HepG2 (cell line): ENCODE data around the gene MED25. TPM values are rescaled to one million over a fixed set of nuclear protein-coding genes. Genes with fewer than 3 reads are reported as not detected.

Experiments used
- ATAC-seq: fragments of 200-7000 bp; cut with Tn5 transposase; 3 replicates; pipeline ENCODE4 v1.9.1; 2020; ENCODE audit warnings: mild to moderate bottlenecking, moderate library complexity
- BruUV-seq: library from RNA; stranded (reverse); fragments of 400-500 nt; replicated peaks from 2 replicates; lab custom pipeline; 2021; lab: Mats Ljungman, UMichigan
- CTCF ChIA-PET: fragments of 300-600 bp; formaldehyde crosslinking; extraction: SDS; loops from one replicate; lab custom pipeline; 2021; ENCODE audit warnings: low total read pairs, inconsistent platforms, low intra/inter-chr PET ratio; lab: Yijun Ruan, JAX
- POLR2A ChIA-PET: fragments of 350-600 bp; sonication (Branson Sonifier 250); formaldehyde crosslinking; loops from one replicate; lab custom pipeline; 2020; ENCODE audit warnings: antibody characterized with exemption, inconsistent platforms; lab: Yijun Ruan, JAX
- DNase-seq: peaks from one replicate; pipeline ENCODE4 v3.0.0-alpha.2; 2015; ENCODE audit warnings: low spot score
- FAIRE-seq: peaks from 3 replicates; lab custom pipeline; 2011; peaks lifted over from hg19 to GRCh38; lab: Jason Lieb, UNC
- H2AFZ ChIP-seq: one replicate; pipeline ENCODE4 v1.6.1; 2011; ENCODE audit warnings: low read length, inconsistent platforms
- H3K27ac ChIP-seq: fragments of 300-600 bp; 3 replicates; pipeline ENCODE4 v1.8.0; 2011; ENCODE audit warnings: mixed run types, mild to moderate bottlenecking, mixed read lengths, low read length, inconsistent platforms; ENCODE audit not compliant: insufficient read depth; ENCODE audit errors: extremely low read length
- H3K27me3 ChIP-seq, 2 experiments: fragments of 200-600 bp in 1 of 2; 2 replicates in 1 of 2; 3 replicates in 1 of 2; pipeline versions ENCODE4 v1.6.0 to v1.8.0; 2011; ENCODE audit warnings: low read length in 2 of 2, mild to moderate bottlenecking in 2 of 2, moderate library complexity in 2 of 2, inconsistent platforms in 1 of 2; ENCODE audit not compliant: insufficient read depth in 2 of 2, control insufficient read depth in 1 of 2
- H3K36me3 ChIP-seq, 2 experiments: fragments of 200-600 bp in 1 of 2; replicated peaks in 1 of 2; 2 replicates in 1 of 2; 3 replicates in 1 of 2; pipeline versions ENCODE4 v1.5.1 to v1.8.0; 2011; ENCODE audit warnings: low read length in 2 of 2, inconsistent platforms in 1 of 2; ENCODE audit not compliant: insufficient read depth in 2 of 2, control insufficient read depth in 1 of 2
- H3K4me1 ChIP-seq: 2 replicates; pipeline ENCODE4 v1.5.1; 2012; ENCODE audit warnings: low read length, inconsistent platforms; ENCODE audit not compliant: insufficient read depth
- H3K4me2 ChIP-seq: 2 replicates; pipeline ENCODE4 v1.6.0; 2011; ENCODE audit warnings: low read depth, low read length, inconsistent platforms
- H3K4me3 ChIP-seq, 3 experiments: fragments of 200-600 bp in 1 of 3; sonication (generic), shearing (Covaris generic) in 1 of 3; replicated peaks in 1 of 3; 2 replicates each; pipeline ENCODE4 v1.5.1; 2011 to 2016; ENCODE audit warnings: low read length in 3 of 3, inconsistent platforms in 2 of 3, low read depth in 2 of 3, mild to moderate bottlenecking in 2 of 3, control low read depth in 1 of 3, mixed read lengths in 1 of 3; ENCODE audit not compliant: insufficient read depth in 1 of 3
- H3K79me2 ChIP-seq: one replicate; pipeline ENCODE4 v1.6.1; 2011; ENCODE audit warnings: low read length, inconsistent platforms; ENCODE audit not compliant: insufficient read depth
- H3K9ac ChIP-seq: 2 replicates; pipeline ENCODE4 v1.6.0; 2011; ENCODE audit warnings: mild to moderate bottlenecking, low read depth, low read length, inconsistent platforms; ENCODE audit not compliant: insufficient read depth
- H3K9me3 ChIP-seq: 2 replicates; pipeline ENCODE4 v1.5.1; 2012; ENCODE audit warnings: mild to moderate bottlenecking, low read length
- H4K20me1 ChIP-seq: 2 replicates; pipeline ENCODE4 v1.6.0; 2011; ENCODE audit warnings: inconsistent platforms, mild to moderate bottlenecking, low read length, moderate library complexity; ENCODE audit not compliant: insufficient read depth
- MLLT10 ChIP-seq: sonication (generic); formaldehyde crosslinking; IDR thresholded peaks from 2 replicates; pipeline ENCODE4 v1.4.0; 2020; ENCODE audit warnings: missing genetic modification reagents
- RNF2 ChIP-seq: fragments of 450-650 bp; conservative IDR thresholded peaks from 2 replicates; pipeline ENCODE4 v1.6.1; 2016; ENCODE audit warnings: low read depth
- SIN3B ChIP-seq: fragments of 150-350 bp; IDR thresholded peaks from 2 replicates; pipeline ENCODE4 v1.6.1; 2014; ENCODE audit warnings: low read length
- SSRP1 ChIP-seq: IDR thresholded peaks from 2 replicates; pipeline ENCODE4 v1.6.1; 2016; ENCODE audit warnings: control low read depth
- ZKSCAN5 ChIP-seq: sonication (generic); formaldehyde crosslinking; IDR thresholded peaks from 2 replicates; pipeline ENCODE4 v1.5.1; 2020; ENCODE audit warnings: mild to moderate bottlenecking, missing genetic modification reagents
- ZNF10 ChIP-seq: sonication (generic); formaldehyde crosslinking; IDR thresholded peaks from 2 replicates; pipeline ENCODE4 v1.4.0; 2020; ENCODE audit warnings: mild to moderate bottlenecking, low read depth, missing genetic modification reagents, borderline replicate concordance
- ZNF274 ChIP-seq: sonication (generic); formaldehyde crosslinking; IDR thresholded peaks from 2 replicates; pipeline ENCODE4 v1.5.1; 2020; ENCODE audit warnings: mild to moderate bottlenecking, missing genetic modification reagents
- ZNF431 ChIP-seq: sonication (generic); formaldehyde crosslinking; IDR thresholded peaks from 2 replicates; pipeline ENCODE4 v1.9.0; 2022; ENCODE audit warnings: missing genetic modification reagents, low read depth, mild to moderate bottlenecking, borderline replicate concordance
- ZNF496 ChIP-seq: sonication (generic); formaldehyde crosslinking; IDR thresholded peaks from 2 replicates; pipeline ENCODE4 v1.8.1; 2023; ENCODE audit warnings: mild to moderate bottlenecking, moderate library complexity, missing genetic modification reagents; ENCODE audit not compliant: insufficient replicate concordance
- ZNF879 ChIP-seq: sonication (generic); formaldehyde crosslinking; IDR thresholded peaks from 2 replicates; pipeline ENCODE4 v1.8.1; 2023; ENCODE audit warnings: missing genetic modification reagents
- WGBS: methylation state at CpG from one replicate; pipeline ENCODE4 v1.1.6; 2017; ENCODE audit warnings: low lambda C conversion rate; 5-methylcytosine and 5-hydroxymethylcytosine counted together
- in situ Hi-C: cut with HindIII; loops from 2 replicates; pipeline ENCODE4 v1.10.0; 2017; ENCODE audit warnings: low pct_unique_long_range_greater_than_20kb; ENCODE audit not compliant: extremely low pct_ligation_motif_present
- intact Hi-C: fragments of 100-400 bp; cut with micrococcal nuclease; formaldehyde crosslinking; loops from one replicate; pipeline ENCODE4 v1.10.0; 2022; ENCODE audit not compliant: unreplicated experiment
- polyA plus RNA-seq, 8 experiments: library from polyadenylated mRNA; depleted of rRNA in 3 of 8; stranded (reverse) in 7 of 8; unstranded in 1 of 8; fragments of >200 nt; fragmentation: Illumina TruSeq in 4 of 8; extraction: Trizol in 4 of 8; gene quantifications; 2 replicates each; pipeline versions ENCODE4 v1.2.1 to v1.2.3, GENCODE V29; 2011 to 2016; ENCODE audit warnings: low read depth in 4 of 8, missing spikeins in 1 of 8, mixed read lengths in 1 of 8; ENCODE audit not compliant: insufficient read depth in 1 of 8
- total RNA-seq, 5 experiments: library from RNA; depleted of rRNA; stranded (reverse); fragments of >200 nt; fragmentation: Illumina TruSeq; extraction: Trizol; gene quantifications; 2 replicates each; pipeline ENCODE4 v1.2.3, GENCODE V29; 2016; ENCODE audit warnings: low read depth in 1 of 5
- TF ChIP-seq, protein P1 (sequence below): sonication (generic); formaldehyde crosslinking; IDR thresholded peaks from 2 replicates; pipeline ENCODE4 v1.4.0; 2020; ENCODE audit warnings: missing genetic modification reagents, borderline replicate concordance
- TF ChIP-seq, protein P2 (sequence below): sonication (generic); formaldehyde crosslinking; IDR thresholded peaks from 2 replicates; pipeline ENCODE4 v1.8.0; 2022; ENCODE audit warnings: mild to moderate bottlenecking, missing genetic modification reagents
- TF ChIP-seq, protein P3 (sequence below): sonication (generic); IDR thresholded peaks from 2 replicates; pipeline ENCODE4 v1.6.1; 2016; ENCODE audit warnings: low read depth, borderline replicate concordance

The MED25 gene
- total and polyA plus RNA-seq, 2 of the 13 experiments (the other 11 are each of a cell fraction or from before 2014, with no cell fraction given), result 11.1 to 15.1 TPM

DNA sequence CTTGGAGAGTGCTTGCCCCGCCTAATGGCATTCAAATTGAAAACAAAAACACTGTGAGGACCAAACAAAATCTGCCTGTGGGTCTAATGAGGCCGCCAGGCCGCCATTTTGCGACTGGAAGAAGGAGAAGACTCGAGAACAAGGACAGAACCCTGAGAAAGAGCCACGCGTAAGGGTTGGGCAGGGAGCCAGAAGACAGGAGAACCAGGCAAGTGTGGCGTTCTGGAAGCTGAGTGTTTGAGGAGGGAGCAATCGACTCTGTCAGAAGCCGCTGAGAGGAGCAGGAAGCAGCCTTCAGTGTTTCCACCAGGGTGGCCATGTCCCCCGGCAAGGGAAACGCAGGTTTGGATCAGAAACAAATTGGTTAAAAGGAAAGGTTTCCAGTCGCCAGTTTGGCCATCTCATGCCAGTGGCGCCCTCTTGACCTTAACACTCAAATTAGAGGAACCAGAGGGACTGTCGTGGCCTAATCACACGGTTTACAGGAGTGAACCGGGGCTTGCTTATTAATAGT lies 22.7 kb downstream of the MED25 start:
- H3K9ac ChIP-seq, result no peak overlapping the region
- no peaks in the 10 kb centered on the region for H3K27me3 ChIP-seq
- H3K36me3 ChIP-seq, result peaks cover 8 to 28% of the 10 kb centered on the region in 2 experiments; a peak in 4 of 5 replicates
- BruUV-seq, result no TSS peak
- POLR2A ChIA-PET, result no interaction called here
- no peaks in the 10 kb centered on the region for H3K79me2 ChIP-seq
- H2AFZ ChIP-seq, result no peak overlapping the region
- intact Hi-C loops, result no loop called here
- H3K4me2 ChIP-seq, result no peak overlapping the region
- TF ChIP-seq ZNF431 (CRISPR knock-in tag), result no peak
- TF ChIP-seq, all 625 proteins: peak for 0
- DNase-seq (no peak), ATAC-seq (no peak), FAIRE-seq (no peak)
- Histone ChIP-seq H3K9me3 (no peaks in the 10 kb centered on the region), H3K4me3 (no peak overlapping the region), H4K20me1 (no peaks in the 10 kb centered on the region), H3K27ac (no peak overlapping the region), H3K4me1 (peaks cover 12% of the 10 kb centered on the region)
- 95% methylated on average over 17 of the region's 17 CpGs for WGBS
- CTCF ChIA-PET, result no interaction called here
- in situ Hi-C loops, result no loop called here

DNA sequence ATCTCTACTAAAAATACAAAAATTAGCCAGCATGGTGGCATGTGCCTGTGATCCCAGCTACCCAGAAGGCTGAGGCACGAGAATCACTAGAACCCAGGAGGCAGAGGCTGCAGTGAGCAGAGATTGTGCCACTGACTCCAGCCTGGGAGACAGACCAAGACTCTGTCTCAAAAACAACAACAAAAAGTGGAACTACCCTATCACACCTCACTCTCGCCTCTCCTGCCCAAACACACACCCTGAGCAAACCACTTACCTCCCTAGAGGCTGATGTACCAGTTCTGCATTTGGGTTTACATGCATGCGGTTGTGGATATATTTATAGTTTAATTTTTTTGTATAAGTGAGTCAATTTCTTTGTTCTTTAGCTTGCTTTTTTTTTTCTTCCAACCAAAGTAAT lies 25.2 kb downstream of the MED25 start:
- H3K27me3 ChIP-seq, result no peaks in the 10 kb centered on the region
- no peak overlapping the region for H3K9ac ChIP-seq
- in situ Hi-C loops, result no loop called here
- ATAC-seq (no peak), FAIRE-seq (no peak), DNase-seq (no peak)
- H3K79me2 ChIP-seq, result no peaks in the 10 kb centered on the region
- ChIA-PET POLR2A (interaction anchor here (0.6 kb wide), 1 partner anchor 10 kb away, joined by 3 read pairs; no protein-coding TSS in a partner anchor), CTCF (no interaction called here)
- 95% methylated on average over 3 of the region's 3 CpGs for WGBS
- intact Hi-C loops, result no loop called here
- no peaks in the 10 kb centered on the region for H4K20me1 ChIP-seq
- no peak overlapping the region for H2AFZ ChIP-seq
- no peak overlapping the region for H3K4me3 ChIP-seq
- H3K27ac ChIP-seq, result no peak overlapping the region
- H3K4me1 ChIP-seq, result peaks cover 12% of the 10 kb centered on the region
- H3K9me3 ChIP-seq, result no peaks in the 10 kb centered on the region
- BruUV-seq, result no TSS peak
- H3K4me2 ChIP-seq, result no peak overlapping the region
- H3K36me3 ChIP-seq, result peaks cover 4 to 15% of the 10 kb centered on the region in 2 experiments; a peak in 3 of 5 replicates
- TF ChIP-seq, protein P1, sequence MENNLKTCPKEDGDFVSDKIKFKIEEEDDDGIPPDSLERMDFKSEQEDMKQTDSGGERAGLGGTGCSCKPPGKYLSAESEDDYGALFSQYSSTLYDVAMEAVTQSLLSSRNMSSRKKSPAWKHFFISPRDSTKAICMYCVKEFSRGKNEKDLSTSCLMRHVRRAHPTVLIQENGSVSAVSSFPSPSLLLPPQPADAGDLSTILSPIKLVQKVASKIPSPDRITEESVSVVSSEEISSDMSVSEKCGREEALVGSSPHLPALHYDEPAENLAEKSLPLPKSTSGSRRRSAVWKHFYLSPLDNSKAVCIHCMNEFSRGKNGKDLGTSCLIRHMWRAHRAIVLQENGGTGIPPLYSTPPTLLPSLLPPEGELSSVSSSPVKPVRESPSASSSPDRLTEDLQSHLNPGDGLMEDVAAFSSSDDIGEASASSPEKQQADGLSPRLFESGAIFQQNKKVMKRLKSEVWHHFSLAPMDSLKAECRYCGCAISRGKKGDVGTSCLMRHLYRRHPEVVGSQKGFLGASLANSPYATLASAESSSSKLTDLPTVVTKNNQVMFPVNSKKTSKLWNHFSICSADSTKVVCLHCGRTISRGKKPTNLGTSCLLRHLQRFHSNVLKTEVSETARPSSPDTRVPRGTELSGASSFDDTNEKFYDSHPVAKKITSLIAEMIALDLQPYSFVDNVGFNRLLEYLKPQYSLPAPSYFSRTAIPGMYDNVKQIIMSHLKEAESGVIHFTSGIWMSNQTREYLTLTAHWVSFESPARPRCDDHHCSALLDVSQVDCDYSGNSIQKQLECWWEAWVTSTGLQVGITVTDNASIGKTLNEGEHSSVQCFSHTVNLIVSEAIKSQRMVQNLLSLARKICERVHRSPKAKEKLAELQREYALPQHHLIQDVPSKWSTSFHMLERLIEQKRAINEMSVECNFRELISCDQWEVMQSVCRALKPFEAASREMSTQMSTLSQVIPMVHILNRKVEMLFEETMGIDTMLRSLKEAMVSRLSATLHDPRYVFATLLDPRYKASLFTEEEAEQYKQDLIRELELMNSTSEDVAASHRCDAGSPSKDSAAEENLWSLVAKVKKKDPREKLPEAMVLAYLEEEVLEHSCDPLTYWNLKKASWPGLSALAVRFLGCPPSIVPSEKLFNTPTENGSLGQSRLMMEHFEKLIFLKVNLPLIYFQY (CRISPR knock-in tag), result no peak
- TF ChIP-seq ZNF10 (CRISPR knock-in tag), result no peak
- TF ChIP-seq ZNF879, result no peak
- TF ChIP-seq MLLT10 (CRISPR knock-in tag), result no peak
- TF ChIP-seq, protein P2, sequence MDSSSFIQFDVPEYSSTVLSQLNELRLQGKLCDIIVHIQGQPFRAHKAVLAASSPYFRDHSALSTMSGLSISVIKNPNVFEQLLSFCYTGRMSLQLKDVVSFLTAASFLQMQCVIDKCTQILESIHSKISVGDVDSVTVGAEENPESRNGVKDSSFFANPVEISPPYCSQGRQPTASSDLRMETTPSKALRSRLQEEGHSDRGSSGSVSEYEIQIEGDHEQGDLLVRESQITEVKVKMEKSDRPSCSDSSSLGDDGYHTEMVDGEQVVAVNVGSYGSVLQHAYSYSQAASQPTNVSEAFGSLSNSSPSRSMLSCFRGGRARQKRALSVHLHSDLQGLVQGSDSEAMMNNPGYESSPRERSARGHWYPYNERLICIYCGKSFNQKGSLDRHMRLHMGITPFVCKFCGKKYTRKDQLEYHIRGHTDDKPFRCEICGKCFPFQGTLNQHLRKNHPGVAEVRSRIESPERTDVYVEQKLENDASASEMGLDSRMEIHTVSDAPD (CRISPR knock-in tag), result no peak
- no peak for TF ChIP-seq ZNF274 (CRISPR knock-in tag)
- TF ChIP-seq SIN3B, result no peak
- TF ChIP-seq, protein P3, sequence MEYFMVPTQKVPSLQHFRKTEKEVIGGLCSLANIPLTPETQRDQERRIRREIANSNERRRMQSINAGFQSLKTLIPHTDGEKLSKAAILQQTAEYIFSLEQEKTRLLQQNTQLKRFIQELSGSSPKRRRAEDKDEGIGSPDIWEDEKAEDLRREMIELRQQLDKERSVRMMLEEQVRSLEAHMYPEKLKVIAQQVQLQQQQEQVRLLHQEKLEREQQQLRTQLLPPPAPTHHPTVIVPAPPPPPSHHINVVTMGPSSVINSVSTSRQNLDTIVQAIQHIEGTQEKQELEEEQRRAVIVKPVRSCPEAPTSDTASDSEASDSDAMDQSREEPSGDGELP, result no peak
- TF ChIP-seq ZKSCAN5 (CRISPR knock-in tag), result no peak
- no peak for TF ChIP-seq SSRP1
- no peak for TF ChIP-seq ZNF496 (CRISPR knock-in tag)
- TF ChIP-seq RNF2, result no peak
